Measurements from ENCODE around the gene STX16. TPM values are rescaled to one million over a fixed set of nuclear protein-coding genes. Genes with fewer than 3 reads are reported as not detected.
"Not testable (repeated sequence)": the region's sequence is repeated elsewhere in the genome, so short reads cannot be mapped to it uniquely, and the experiment has no call there.

The STX16 gene
- total RNA-seq, 1 donor from 2014 or later: 24.7 TPM

GRCh38 chr20:58642441-58642840 is 8.6 kb upstream of the STX16 start:
- no peak for DNase-seq (ENCODE audit: low spot score in 2 of 2)
- no peak for TF ChIP-seq CTCF (IDR thresholded peaks at IDR 0.05)
- intact Hi-C loops (cut with DNase I): no loop called here

GRCh38 chr20:58642896-58643295 is 8.2 kb upstream of the STX16 start:
- H3K4me3 ChIP-seq; H3K27ac ChIP-seq; H3K36me3 ChIP-seq; intact Hi-C loops (cut with DNase I); H3K4me1 ChIP-seq; H3K9me3 ChIP-seq; H3K27me3 ChIP-seq: not testable (repeated sequence)
- DNase-seq (ENCODE audit: low spot score in 2 of 2): peak in 1 of 2 donors; percentile 31

More at GRCh38 chr20:58642441-58642840, 8.6 kb upstream of the STX16 start:
- peaks cover 0 to 3% of the 10 kb centered on the region in 2 donors for H3K4me1 ChIP-seq
- H3K9me3 ChIP-seq: no peaks in the 10 kb centered on the region
- H3K4me3 ChIP-seq: no peak overlapping the region
- H3K27me3 ChIP-seq: no peaks in the 10 kb centered on the region
- no peaks in the 10 kb centered on the region for H3K36me3 ChIP-seq
- H3K27ac ChIP-seq: no peak overlapping the region

GRCh38 chr20:58645412-58645968 is 5.6 kb upstream of the STX16 start:
- intact Hi-C loops (cut with DNase I): no loop called here
- Histone ChIP-seq H3K4me1 (peaks cover 3 to 15% of the 10 kb centered on the region in 2 donors), H3K4me3 (no peak overlapping the region), H3K36me3 (no peaks in the 10 kb centered on the region), H3K27ac (no peak overlapping the region), H3K9me3 (no peaks in the 10 kb centered on the region), H3K27me3 (no peaks in the 10 kb centered on the region)
- TF ChIP-seq CTCF (IDR thresholded peaks at IDR 0.05): no peak
- DNase-seq (ENCODE audit: low spot score in 2 of 2): no peak

- DNase-seq (ENCODE audit: low spot score in 2 of 2): no peak
- Histone ChIP-seq H3K27me3 (no peaks in the 10 kb centered on the region), H3K36me3 (no peaks in the 10 kb centered on the region), H3K4me1 (peaks cover 3 to 15% of the 10 kb centered on the region in 2 donors), H3K9me3 (no peaks in the 10 kb centered on the region), H3K4me3 (no peak overlapping the region), H3K27ac (no peak overlapping the region)
- no peak for TF ChIP-seq CTCF (IDR thresholded peaks at IDR 0.05)
- intact Hi-C loops (cut with DNase I): no loop called here
Measured at GRCh38 chr20:58646257-58646656, 4.8 kb upstream of the STX16 start.

GRCh38 chr20:58646703-58647102 is 4.4 kb upstream of the STX16 start:
- Histone ChIP-seq H3K9me3 (no peaks in the 10 kb centered on the region), H3K36me3 (no peaks in the 10 kb centered on the region), H3K4me1 (peaks cover 3 to 15% of the 10 kb centered on the region in 2 donors), H3K4me3 (no peak overlapping the region), H3K27me3 (no peaks in the 10 kb centered on the region), H3K27ac (peak overlapping the region; percentile 78 to 85)
- intact Hi-C loops (cut with DNase I): no loop called here
- no peak for DNase-seq (ENCODE audit: low spot score in 2 of 2)
- TF ChIP-seq CTCF (IDR thresholded peaks at IDR 0.05): no peak

GRCh38 chr20:58647162-58647795 is 3.8 kb upstream of the STX16 start:
- peak overlapping the region; percentile 78 to 85 for H3K27ac ChIP-seq
- intact Hi-C loops (cut with DNase I): no loop called here

More at GRCh38 chr20:58647162-58647795, 3.8 kb upstream of the STX16 start:
- no peak for TF ChIP-seq CTCF (IDR thresholded peaks at IDR 0.05)
- Histone ChIP-seq H3K36me3 (no peaks in the 10 kb centered on the region), H3K4me1 (peaks cover 3 to 15% of the 10 kb centered on the region in 2 donors), H3K4me3 (no peak overlapping the region), H3K9me3 (no peaks in the 10 kb centered on the region), H3K27me3 (no peaks in the 10 kb centered on the region)
- no peak for DNase-seq (ENCODE audit: low spot score in 2 of 2)
